DND-41 (cell line): ENCODE measurements around the gene DOK6.

ENCODE experiments used
- CTCF ChIP-seq: IDR thresholded peaks from 2 replicates; pipeline ENCODE4 v1.5.1; 2012; ENCODE audit warnings: borderline replicate concordance, low read length, moderate library complexity, mild to moderate bottlenecking; ENCODE audit not compliant: poor library complexity, severe bottlenecking; ENCODE audit errors: extremely low read depth
- EZH2 ChIP-seq: IDR thresholded peaks from 3 replicates; pipeline ENCODE4 v1.6.1; 2012; ENCODE audit warnings: borderline replicate concordance, low read depth, mild to moderate bottlenecking, moderate library complexity, low read length, inconsistent platforms; ENCODE audit not compliant: severe bottlenecking

GRCh38 chr18:69755856-69756496, 355.3 kb downstream of the DOK6 start:
- TF ChIP-seq EZH2 = no peak
- TF ChIP-seq CTCF = no peak
